Astrocyte (in vitro differentiated cells and primary cell): ENCODE data around the gene ADAM22. TPM values are rescaled to one million over a fixed set of nuclear protein-coding genes. Genes with fewer than 3 reads are reported as not detected.
"Not testable (repeated sequence)": the region's sequence is repeated elsewhere in the genome, so short reads cannot be mapped to it uniquely, and the experiment has no call there.

Experiments used
- DNase-seq: peaks from one replicate; pipeline ENCODE4 v3.0.0-alpha.2; 2010; ENCODE audit warnings: low read depth
- FAIRE-seq: peaks from 2 replicates; lab custom pipeline; 2011; peaks lifted over from hg19 to GRCh38; lab: Jason Lieb, UNC
- H2AFZ ChIP-seq: 2 replicates; pipeline ENCODE4 v1.6.0; 2012; ENCODE audit warnings: low read depth, low read length, inconsistent platforms
- H3K27ac ChIP-seq: 2 replicates; pipeline ENCODE4 v1.5.1; 2011; ENCODE audit warnings: low read depth, low read length, inconsistent platforms
- H3K27me3 ChIP-seq: 2 replicates; pipeline ENCODE4 v1.6.0; 2011; ENCODE audit warnings: low read length, inconsistent platforms; ENCODE audit not compliant: insufficient read depth
- H3K36me3 ChIP-seq: 2 replicates; pipeline ENCODE4 v1.5.1; 2011; ENCODE audit warnings: low read length, inconsistent platforms; ENCODE audit not compliant: insufficient read depth
- H3K4me1 ChIP-seq: 2 replicates; pipeline ENCODE4 v1.5.1; 2011; ENCODE audit warnings: low read length, inconsistent platforms; ENCODE audit not compliant: insufficient read depth
- H3K4me2 ChIP-seq: 2 replicates; pipeline ENCODE4 v1.6.0; 2012; ENCODE audit warnings: low read length, inconsistent platforms
- H3K4me3 ChIP-seq: 2 replicates; pipeline ENCODE4 v1.5.1; 2011; ENCODE audit warnings: low read depth, mild to moderate bottlenecking, low read length, inconsistent platforms; ENCODE audit not compliant: insufficient read depth
- H3K79me2 ChIP-seq: 2 replicates; pipeline ENCODE4 v1.6.0; 2012; ENCODE audit warnings: mild to moderate bottlenecking, low read length, inconsistent platforms; ENCODE audit not compliant: insufficient read depth
- H3K9ac ChIP-seq: 2 replicates; pipeline ENCODE4 v1.6.0; 2012; ENCODE audit warnings: mild to moderate bottlenecking, low read length, inconsistent platforms
- H3K9me3 ChIP-seq: 2 replicates; pipeline ENCODE4 v1.5.1; 2012; ENCODE audit warnings: low read depth, mild to moderate bottlenecking, low read length, inconsistent platforms; ENCODE audit not compliant: insufficient read depth
- H4K20me1 ChIP-seq: 2 replicates; pipeline ENCODE4 v1.6.0; 2012; ENCODE audit warnings: low read length, inconsistent platforms; ENCODE audit not compliant: insufficient read depth
- H3K27ac Mint-ChIP-seq: one replicate; pipeline ENCODE4 v1.8.0; 2021; ENCODE audit warnings: mild to moderate bottlenecking, mixed read lengths; ENCODE audit not compliant: unreplicated experiment
- H3K27me3 Mint-ChIP-seq: one replicate; pipeline ENCODE4 v1.8.0; 2021; ENCODE audit warnings: low read depth, mixed read lengths; ENCODE audit not compliant: unreplicated experiment
- H3K36me3 Mint-ChIP-seq: one replicate; pipeline ENCODE4 v1.8.0; 2021; ENCODE audit warnings: low read depth, mixed read lengths; ENCODE audit not compliant: unreplicated experiment
- H3K4me1 Mint-ChIP-seq: one replicate; pipeline ENCODE4 v1.8.0; 2021; ENCODE audit warnings: low read depth, mixed read lengths; ENCODE audit not compliant: unreplicated experiment
- H3K4me3 Mint-ChIP-seq: one replicate; pipeline ENCODE4 v1.8.0; 2021; ENCODE audit warnings: mild to moderate bottlenecking, moderate library complexity, mixed read lengths; ENCODE audit not compliant: unreplicated experiment
- H3K9me3 Mint-ChIP-seq: one replicate; pipeline ENCODE4 v1.8.0; 2021; ENCODE audit warnings: mild to moderate bottlenecking, mixed read lengths; ENCODE audit not compliant: unreplicated experiment
- EZH2 ChIP-seq: IDR thresholded peaks from 2 replicates; pipeline ENCODE4 v1.6.1; 2012; ENCODE audit warnings: mild to moderate bottlenecking, low read length, inconsistent platforms; ENCODE audit not compliant: insufficient read depth
- total RNA-seq: library from RNA; stranded (reverse); gene quantifications from 2 replicates; pipeline ENCODE4 v1.2.1, GENCODE V29; 2021
- TF ChIP-seq, protein P1 (sequence below): IDR thresholded peaks from 2 replicates; pipeline ENCODE4 v1.5.1; 2011; ENCODE audit warnings: low read depth, mild to moderate bottlenecking, inconsistent platforms, low read length, moderate library complexity; ENCODE audit not compliant: insufficient read depth

ADAM22 gene
- total RNA-seq, 1 donor from 2014 or later, result 1.5 TPM

DNA sequence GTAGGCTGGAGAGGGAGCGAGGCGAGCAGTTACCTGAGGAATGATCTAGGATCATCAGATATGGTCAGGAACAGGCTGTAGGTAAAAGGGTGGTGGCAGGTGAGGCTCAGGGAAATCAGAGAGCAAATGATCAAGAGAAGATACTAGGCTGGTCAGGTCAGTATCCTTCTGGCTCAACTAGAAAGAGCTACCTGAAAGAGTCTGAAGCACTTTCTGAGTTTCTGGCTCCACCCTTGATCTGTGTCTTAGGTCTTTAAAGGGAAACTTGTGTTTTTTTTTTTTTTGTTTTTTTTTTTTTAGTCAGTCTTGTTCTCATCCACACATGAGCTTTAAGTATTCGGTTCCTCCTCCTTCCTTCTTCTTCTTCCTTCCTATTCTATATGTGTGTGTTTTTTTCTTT lies 10.5 kb downstream of the ADAM22 start:
- no peak overlapping the region for H3K4me3 ChIP-seq
- no peak overlapping the region for H3K4me2 ChIP-seq
- Mint-ChIP-seq H3K4me3 (no peak overlapping the region), H3K4me1 (no peaks in the 10 kb centered on the region), H3K27ac (no peak overlapping the region), H3K9me3 (no peaks in the 10 kb centered on the region), H3K36me3 (no peaks in the 10 kb centered on the region), H3K27me3 (no peaks in the 10 kb centered on the region)
- TF ChIP-seq, protein P1, sequence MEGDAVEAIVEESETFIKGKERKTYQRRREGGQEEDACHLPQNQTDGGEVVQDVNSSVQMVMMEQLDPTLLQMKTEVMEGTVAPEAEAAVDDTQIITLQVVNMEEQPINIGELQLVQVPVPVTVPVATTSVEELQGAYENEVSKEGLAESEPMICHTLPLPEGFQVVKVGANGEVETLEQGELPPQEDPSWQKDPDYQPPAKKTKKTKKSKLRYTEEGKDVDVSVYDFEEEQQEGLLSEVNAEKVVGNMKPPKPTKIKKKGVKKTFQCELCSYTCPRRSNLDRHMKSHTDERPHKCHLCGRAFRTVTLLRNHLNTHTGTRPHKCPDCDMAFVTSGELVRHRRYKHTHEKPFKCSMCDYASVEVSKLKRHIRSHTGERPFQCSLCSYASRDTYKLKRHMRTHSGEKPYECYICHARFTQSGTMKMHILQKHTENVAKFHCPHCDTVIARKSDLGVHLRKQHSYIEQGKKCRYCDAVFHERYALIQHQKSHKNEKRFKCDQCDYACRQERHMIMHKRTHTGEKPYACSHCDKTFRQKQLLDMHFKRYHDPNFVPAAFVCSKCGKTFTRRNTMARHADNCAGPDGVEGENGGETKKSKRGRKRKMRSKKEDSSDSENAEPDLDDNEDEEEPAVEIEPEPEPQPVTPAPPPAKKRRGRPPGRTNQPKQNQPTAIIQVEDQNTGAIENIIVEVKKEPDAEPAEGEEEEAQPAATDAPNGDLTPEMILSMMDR, result no peak
- TF ChIP-seq EZH2, result no peak
- FAIRE-seq (no peak), DNase-seq (no peak)
- H3K79me2 ChIP-seq, result no peaks in the 10 kb centered on the region
- H2AFZ ChIP-seq, result no peak overlapping the region
- no peaks in the 10 kb centered on the region for H3K27me3 ChIP-seq
- H3K36me3 ChIP-seq, result no peaks in the 10 kb centered on the region
- no peak overlapping the region for H3K27ac ChIP-seq
- H3K4me1 ChIP-seq, result no peaks in the 10 kb centered on the region
- H3K9me3 ChIP-seq, result no peaks in the 10 kb centered on the region
- no peak overlapping the region for H3K9ac ChIP-seq
- H4K20me1 ChIP-seq, result no peaks in the 10 kb centered on the region

- H3K4me1 ChIP-seq, H3K27me3 Mint-ChIP-seq, H4K20me1 ChIP-seq, FAIRE-seq, H3K9me3 ChIP-seq, H3K36me3 Mint-ChIP-seq, DNase-seq, H3K79me2 ChIP-seq, H2AFZ ChIP-seq, H3K4me2 ChIP-seq, H3K9ac ChIP-seq, H3K27ac Mint-ChIP-seq, H3K4me1 Mint-ChIP-seq, H3K4me3 ChIP-seq, H3K4me3 Mint-ChIP-seq, H3K27ac ChIP-seq, H3K9me3 Mint-ChIP-seq, H3K36me3 ChIP-seq, H3K27me3 ChIP-seq: not testable (repeated sequence)
Measured at GRCh38 chr7:87945926-87946325, 11.9 kb downstream of the ADAM22 start.

DNA sequence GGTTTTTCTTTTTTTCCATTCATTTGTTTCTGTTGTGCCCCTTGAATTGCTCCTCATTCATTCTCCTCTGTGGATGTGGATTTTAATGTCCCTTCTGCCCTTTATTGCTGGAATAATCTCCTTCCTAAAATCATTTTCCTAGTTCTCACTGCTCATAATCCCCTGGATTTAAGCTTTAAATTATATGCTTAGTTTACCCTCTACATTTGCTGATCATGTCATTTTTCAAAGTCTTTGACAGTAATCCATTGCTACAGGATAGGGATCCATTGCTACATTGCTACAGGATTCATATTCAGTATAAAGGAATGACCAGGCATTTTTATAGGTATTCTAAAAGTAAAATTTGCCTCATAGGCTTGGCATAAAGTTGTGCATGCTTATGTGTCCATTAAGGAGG lies 14.3 kb downstream of the ADAM22 start:
- DNase-seq (no peak), FAIRE-seq (no peak)
- Histone ChIP-seq H3K9ac (no peak overlapping the region), H3K27ac (no peak overlapping the region), H3K27me3 (no peaks in the 10 kb centered on the region), H4K20me1 (no peaks in the 10 kb centered on the region), H3K4me2 (no peak overlapping the region), H3K4me3 (no peak overlapping the region), H2AFZ (no peak overlapping the region), H3K4me1 (no peaks in the 10 kb centered on the region), H3K79me2 (no peaks in the 10 kb centered on the region), H3K36me3 (no peaks in the 10 kb centered on the region), H3K9me3 (no peaks in the 10 kb centered on the region)
- Mint-ChIP-seq H3K27ac (no peak overlapping the region), H3K9me3 (no peaks in the 10 kb centered on the region), H3K4me1 (no peaks in the 10 kb centered on the region), H3K27me3 (no peaks in the 10 kb centered on the region), H3K4me3 (no peak overlapping the region), H3K36me3 (no peaks in the 10 kb centered on the region)
- TF ChIP-seq, protein P1, result no peak
- TF ChIP-seq EZH2, result no peak
